ENCODE measurements around the gene ANO3.
"Not testable (repeated sequence)": the region's sequence is repeated elsewhere in the genome, so short reads cannot be mapped to it uniquely, and the experiment has no call there.

The ANO3 gene

DNA sequence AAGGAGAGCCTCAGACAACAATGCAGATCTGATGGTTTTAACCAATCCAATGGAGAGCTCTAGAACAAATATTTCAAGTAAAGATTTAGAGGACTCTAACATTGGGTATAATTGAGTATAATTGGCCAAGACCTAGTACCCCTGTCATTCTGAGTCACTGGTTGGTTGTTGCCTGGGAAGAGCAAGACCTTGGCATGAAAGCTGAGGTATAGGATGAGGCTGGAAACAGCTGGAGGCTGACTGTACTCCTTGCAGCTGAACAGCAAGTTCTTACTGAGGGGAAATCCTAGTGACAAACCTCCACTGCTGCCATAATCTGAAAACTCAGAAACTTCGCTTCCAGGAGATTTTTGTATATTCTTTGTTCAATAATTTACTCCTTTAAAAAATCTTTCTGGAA, 294.4 kb downstream of the ANO3 start:
- peak; percentile 34 for DNase-seq (ENCODE audit: low read depth)

DNA sequence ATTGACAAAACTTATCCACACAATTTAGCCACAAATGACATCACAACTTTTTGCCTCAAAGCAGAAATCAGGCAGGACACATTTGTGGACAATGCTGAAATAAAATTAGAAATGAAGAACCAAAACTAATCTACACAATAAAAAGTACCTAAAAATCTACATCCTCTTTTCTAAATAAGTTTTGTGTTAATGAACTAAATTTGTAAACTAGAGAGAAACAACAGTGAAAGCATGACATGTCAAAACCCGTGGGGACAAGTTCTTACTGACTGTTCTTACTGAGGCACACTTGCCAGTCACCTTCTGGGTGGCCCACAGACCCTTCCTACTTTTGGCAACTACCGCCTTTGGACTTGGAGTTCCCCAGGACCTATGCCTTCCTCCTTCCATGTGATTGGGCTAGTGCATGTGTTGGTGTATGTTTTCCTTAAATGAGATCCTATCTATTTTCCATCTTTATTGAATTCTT, 300.8 kb downstream of the ANO3 start:
- DNase-seq (ENCODE audit: low read depth) = no peak

DNA sequence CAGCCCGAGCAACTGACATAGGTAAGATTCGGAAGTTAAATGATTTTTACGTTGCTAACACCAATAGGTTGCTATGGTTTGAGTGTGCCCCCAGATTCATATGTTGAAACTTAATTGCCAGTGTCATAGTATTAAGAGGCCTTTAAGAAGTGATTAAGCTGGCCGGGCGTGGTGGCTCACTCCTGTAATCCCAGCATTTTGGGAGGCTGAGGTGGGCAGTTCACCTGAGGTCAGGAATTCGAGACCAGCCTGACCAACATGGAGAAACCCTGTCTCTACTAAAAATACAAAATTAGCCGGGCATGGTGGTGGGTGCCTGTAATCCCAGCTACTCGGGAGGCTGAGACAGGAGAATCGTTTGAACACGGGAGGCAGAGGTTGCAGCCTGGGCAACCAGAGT, 311.4 kb downstream of the ANO3 start:
- DNase-seq (ENCODE audit: low read depth) = not testable (repeated sequence)

DNA sequence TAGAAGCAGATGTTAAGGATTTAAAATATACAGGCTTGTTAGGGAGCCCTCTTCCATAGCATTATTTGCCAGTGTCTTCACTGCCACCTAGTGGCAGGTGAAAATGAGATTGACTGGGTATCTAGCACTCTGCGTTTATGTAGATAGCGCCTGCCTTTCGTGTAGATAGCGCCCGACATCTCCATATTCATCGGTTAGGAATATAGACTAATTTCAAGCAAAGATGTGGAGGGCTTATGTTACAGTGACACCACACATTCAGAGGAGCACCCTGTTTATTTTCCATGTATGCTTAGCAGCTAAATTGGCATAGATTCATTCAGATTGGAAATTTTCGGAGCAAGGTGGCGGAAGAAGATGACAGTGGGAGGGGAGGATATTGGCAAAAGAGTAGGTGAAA, 318.0 kb downstream of the ANO3 start:
- peak; percentile 79 for DNase-seq (ENCODE audit: low read depth)

DNA sequence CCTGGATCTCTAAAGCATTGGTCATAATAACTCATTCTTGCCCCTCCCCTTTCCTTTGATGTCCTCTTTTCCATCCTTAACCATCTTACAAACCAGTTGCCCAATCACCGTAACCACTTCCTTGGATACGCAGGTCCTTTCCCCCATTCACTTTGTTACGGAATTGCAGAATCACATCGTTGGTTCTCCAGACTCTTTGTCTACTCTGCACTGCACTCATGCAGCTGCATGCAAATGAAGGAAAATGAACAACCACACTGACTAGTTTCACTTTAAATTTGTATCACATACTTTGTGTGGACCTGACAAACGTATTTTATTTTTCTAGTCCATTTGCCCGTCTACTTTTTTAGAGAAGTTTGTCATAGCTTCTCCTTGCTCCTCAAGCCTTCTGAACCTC, 320.0 kb downstream of the ANO3 start:
- no peak for DNase-seq (ENCODE audit: low read depth)

DNA sequence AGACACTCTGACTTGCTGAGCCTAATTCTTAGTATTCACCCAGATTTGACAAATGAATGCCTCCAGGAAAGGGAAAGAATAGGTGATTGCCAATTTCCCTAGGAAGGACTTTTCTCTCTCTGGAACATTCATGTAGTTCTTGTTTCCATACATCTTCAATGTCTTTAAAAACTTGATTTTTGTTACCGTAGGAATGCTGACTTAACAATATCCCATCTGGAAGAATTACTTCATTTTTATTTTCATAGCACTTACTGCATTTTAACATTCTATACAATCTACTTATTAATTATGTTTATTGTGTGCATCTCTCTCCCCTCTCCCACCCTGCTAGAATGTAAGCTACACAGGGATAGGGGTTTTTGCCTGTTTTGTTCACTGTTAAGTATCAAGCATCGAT, 323.4 kb downstream of the ANO3 start:
- DNase-seq (ENCODE audit: low read depth) = no peak

DNA sequence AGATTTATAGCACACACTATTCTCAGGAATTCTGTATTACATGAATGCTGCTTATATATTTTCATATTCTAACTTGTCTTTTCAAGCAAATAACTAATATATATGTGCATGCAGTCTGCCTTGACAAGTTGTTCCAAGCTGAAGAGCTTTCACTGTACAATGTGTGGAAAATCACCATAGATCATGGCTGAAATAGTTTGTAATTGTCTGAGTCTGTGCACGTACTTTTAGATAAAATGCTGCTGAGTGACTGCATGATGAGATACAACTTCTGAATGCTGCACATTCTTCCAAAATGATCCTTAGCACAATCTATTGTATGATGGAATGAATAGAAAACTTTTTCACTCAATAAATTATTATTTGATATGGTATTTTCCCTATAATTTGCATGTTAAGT, 331.0 kb downstream of the ANO3 start:
- DNase-seq (ENCODE audit: low read depth) = no peak

DNA sequence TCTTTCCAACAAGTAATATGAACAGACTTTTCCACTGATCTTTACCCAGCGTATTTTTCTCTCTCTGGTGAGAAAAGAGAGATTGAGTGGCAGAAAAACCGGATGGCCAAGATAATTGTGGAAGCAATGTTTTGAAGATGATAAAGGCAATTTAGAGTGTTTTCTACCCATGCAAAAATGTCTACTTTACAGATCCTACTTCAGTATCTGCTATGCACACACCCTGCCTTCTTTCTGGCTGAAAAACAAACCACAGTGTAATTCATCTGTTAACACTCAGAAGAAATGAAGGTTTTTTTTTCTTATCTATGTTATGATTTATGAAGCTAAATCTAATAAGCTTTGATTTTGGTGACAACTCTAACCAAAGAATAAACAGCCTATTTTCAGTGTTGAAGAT, 333.1 kb downstream of the ANO3 start:
- no peak for DNase-seq (ENCODE audit: low read depth)

DNA sequence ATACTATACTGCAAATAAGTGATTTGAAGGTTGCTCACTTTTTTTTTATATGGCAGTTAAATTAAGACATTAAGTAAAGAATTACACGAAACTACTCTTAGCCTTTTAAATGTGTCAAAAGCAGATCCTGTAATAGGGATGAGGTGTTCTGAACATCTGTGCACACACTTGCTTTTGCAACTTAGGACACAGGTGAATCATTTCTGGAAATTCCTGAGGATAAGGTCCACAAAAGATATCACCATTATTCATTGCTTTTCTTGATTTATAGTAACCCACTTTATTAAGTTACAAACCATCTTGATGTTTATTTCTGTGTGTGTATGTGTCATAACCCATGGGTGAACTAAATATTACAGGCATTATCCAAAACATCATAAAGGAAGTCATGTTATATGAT, 334.0 kb downstream of the ANO3 start:
- DNase-seq (ENCODE audit: low read depth) = no peak

DNA sequence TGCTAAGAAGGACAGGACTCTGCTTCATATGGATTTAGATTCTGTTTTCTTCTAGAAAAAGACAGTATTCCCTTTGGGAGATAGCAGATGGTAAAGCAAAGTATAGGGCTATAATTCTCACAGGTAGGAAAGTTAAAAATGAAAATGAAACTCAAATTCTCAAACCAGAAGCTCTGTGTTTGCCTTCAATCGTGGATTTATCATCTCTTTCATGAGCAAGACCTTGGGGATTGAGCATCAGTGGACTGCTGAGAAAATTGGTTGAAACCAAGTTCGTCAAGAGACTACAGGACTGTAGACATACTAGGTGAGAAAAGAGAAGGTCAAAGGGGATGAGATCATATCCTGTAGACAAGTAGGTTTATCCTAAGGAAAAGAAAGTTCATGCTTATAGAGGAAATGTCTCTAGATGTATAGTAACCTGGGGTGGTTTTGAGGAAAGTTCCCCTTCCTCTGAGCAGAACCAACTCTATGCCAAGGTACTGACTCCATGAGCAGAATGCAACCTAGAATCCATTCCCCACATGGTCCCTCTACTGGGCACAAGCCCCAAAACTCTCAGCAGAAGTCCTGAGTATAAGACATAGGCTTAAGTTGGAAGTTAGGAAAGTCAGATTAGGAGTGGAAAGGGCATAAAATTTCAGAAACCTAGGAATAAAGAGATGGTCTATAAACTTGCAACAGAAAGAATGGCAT, 343.5 kb downstream of the ANO3 start:
- no peak for DNase-seq (ENCODE audit: low read depth)

DNA sequence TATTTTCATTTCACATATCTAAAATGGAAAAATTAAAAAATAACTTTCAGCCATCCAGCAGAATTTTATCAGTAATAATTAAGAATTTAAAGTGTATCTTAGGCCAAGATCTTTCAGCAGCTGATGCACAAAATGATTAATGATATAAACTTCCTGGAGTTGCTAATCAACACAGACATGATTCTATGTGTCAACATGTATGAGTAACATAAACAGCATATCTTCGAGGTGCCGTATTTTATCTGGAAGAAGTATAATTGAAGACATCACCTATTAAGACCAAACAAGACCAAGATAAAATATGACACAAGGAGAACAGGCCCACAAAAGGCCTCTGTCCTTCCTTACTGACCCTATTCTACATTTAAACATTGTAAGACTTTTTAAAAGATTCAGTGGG, 344.7 kb downstream of the ANO3 start:
- DNase-seq (ENCODE audit: low read depth) = no peak

DNA sequence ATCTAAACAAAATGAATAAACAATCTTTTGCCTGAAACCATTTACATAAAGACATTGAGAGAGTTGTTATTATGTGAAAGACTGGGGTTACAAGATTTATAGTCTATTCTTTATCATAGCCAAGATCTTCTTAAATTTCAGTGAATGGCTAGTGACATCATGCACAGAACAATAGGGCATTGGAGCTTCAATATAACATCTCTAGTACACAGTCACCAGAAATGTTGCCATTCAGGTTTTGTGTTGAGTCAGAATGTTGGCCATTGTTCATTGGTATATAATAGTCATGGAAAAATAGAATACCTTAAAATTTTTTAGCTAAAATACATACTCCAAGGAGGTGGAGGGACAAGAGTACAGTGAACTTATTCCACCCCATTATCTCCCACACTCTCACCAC, 345.6 kb downstream of the ANO3 start:
- DNase-seq (ENCODE audit: low read depth) = no peak

DNA sequence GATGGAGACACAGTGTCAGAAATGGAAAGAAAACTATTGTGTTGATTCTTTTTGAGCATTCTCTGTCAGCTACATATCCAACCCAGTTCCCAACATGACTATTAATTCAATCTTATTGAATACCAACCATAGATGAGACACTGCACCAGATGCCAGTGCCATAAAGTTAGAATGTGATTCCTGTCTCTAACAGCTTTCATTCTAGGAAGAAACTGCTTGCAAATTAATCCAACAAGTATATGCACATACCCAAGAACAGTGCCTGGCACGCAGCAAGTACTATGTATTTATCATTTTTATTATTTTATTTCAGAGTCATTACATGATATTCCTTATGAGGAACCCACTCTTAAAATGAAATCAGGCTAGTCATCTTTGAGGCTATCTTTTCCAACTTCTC, 355.4 kb downstream of the ANO3 start:
- DNase-seq (ENCODE audit: low read depth) = no peak

DNA sequence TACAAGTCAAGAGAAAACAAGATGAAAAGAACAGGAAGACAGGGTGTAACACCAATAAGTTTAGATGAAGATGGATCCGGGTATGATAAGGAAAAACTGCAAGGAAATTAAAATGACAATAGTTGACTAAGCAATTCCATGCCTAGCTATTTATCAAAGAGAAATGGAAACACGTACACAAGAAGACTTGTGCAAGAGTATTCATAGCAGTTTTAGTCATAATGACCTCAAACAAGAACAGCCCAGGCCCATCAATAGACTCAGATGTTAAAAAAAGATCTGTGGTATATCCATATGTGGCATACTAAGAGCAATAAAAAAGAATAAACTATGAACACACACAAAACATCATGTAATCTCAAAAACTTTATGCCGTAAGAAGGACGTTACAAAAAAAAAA, 356.8 kb downstream of the ANO3 start:
- DNase-seq (ENCODE audit: low read depth) = no peak

DNA sequence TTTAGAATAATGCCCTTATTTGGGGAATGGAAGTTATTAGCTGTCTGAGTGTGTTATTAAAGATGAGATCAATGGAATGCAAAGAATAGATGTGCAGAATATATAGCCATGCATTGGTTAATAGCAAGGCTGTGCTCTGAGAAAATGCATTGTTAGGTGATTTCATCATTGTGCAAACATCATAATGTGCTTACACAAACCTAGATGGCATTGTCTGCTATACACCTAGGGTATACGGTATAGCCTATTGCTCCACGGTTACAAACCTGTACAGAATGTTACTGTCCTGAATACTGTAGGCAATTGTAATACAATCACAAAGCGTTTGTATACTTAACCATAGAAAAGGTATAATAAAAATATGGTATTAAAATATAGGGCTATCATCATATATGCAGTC, 364.4 kb downstream of the ANO3 start:
- DNase-seq (ENCODE audit: low read depth) = no peak

DNA sequence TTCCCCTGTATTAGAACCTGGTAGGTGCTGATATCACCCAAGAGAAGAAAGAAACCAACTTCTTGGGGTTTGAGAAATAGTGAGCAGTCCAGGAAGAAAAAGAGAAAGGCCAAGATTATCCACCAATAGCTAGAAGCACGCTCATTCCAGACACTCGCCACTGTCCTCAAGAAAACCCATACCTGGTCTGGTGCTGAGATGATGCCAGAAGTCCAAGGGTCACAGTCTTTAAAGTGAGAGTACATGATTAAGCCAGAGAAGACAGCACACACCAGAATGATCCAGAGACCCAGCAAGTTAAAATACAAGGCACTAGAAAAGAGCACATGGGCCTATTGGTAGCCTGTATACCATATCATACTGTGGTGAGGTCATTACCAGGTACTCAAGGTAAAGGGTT, 366.3 kb downstream of the ANO3 start:
- DNase-seq (ENCODE audit: low read depth) = no peak

DNA sequence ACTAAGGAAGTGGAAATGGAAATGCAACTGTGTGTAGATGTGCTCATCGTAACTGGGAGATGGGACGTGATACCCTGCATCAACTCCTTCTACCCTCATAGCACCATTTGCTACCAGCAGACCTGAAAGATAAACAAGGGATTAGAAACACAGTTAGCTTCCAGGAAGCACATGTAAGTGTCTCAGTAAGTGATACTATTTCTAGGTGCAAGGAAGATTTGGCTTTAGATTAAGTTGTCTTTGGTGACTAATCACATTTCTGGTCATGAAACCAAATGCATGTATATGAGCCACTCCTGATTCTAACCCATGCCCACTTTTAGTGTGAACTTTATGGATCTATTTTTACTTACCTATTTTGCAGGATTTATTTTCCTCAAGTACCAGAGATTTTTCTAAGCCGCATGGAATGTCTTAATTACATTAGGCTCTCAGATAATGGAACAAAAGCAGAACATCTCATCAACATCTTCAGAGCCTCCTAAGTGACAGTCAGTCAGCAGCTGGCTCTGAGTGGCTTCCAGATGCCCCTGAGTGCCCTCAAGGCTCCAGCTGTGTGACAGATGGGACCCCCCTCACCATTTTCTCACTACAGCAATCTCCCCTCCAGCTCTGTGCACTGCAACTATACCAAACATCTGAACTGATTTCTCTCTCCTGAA, 368.8 kb downstream of the ANO3 start:
- no peak for DNase-seq (ENCODE audit: low read depth)

DNA sequence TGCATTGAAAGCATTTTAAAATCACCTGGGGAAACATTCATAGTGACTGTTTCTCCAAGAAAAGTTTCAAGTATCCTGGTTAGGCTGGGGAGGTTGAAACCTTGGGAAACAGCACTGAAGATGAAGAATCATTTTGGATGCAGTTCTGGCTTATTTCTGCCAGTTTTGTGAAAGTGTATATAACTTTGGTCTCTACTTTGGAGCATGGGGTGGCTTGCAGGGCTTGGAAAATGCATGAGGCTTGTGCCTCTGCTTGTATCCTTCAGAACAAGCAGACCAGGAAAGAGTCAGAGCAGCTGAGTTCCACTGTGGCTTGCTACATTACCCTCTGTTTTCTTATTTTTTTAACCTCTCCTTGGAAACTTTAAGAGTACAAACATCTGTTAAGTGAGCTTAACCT, 370.5 kb downstream of the ANO3 start:
- DNase-seq (ENCODE audit: low read depth) = no peak

DNA sequence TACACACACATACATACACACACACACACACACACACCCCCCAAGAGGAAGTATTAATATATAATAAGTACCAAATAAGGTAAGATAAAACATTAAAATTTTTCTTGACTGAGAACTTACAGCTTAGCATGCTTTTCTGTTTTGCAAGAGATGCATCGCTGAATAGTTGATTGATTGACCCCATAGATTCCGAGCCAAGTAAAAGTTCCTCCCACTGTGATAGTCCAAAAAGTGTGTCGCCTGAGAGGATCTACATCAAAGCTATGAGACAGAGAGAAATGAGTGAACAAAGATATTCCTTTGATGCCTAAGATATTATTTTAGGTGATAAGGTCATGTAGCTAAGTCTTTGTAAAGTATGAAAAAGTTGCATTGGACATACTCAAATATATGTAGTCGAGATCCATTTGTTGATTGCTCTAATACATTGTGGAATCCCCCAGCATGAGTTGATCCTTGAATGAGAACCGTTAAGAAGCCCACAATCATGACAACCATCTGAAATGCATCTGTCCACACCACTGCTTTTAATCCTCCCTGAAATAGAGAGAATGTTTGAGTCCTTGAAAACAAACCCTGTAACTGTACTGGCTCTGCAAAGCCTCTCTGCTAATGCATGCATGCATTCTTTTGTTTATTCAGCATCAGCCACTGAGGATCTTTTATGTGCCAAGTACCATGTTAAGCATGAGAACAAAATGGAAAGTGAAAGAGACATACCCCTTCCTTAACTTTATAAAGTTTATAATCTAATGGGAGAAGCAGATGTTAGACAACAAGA, 371.7 kb downstream of the ANO3 start:
- DNase-seq (ENCODE audit: low read depth) = no peak

DNA sequence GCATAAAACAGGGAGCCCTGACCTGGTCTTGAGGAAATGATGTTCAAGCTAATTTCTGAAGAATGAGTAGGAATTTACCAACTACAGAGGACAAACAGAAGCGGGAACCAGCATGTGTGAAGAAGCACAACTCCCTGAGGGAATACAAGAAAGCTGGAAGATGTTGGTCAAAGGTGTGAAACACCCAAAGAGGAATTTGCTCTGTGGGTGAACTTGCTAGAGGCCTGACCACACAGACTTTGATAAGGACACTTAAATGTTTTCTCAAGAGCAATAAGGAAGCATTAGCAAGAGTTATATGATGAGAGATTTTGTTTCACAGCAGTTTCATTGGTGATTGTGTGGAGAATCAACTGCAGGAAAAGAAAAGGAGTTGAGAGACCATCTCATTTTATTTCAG, 372.3 kb downstream of the ANO3 start:
- peak; percentile 41 for DNase-seq (ENCODE audit: low read depth)

DNA sequence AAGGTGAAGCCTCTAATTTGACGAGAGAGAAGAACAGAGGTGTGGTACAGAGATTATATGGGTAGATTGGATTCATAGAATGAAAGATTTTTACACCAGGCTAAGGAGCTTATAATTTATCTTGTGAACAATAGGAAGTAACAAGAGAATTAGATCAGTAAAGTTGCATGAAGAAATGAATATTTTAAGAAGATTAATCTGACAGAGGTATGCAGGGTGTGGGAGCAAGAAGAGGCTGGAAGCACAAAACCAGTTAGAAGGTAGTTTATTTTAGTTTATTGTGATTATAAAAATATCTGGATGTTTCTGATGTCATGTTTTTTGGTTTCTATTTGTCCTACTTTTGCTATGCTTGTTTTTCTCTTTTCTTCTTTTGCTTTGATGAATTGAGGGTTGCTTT, 374.3 kb downstream of the ANO3 start:
- DNase-seq (ENCODE audit: low read depth) = no peak

DNA sequence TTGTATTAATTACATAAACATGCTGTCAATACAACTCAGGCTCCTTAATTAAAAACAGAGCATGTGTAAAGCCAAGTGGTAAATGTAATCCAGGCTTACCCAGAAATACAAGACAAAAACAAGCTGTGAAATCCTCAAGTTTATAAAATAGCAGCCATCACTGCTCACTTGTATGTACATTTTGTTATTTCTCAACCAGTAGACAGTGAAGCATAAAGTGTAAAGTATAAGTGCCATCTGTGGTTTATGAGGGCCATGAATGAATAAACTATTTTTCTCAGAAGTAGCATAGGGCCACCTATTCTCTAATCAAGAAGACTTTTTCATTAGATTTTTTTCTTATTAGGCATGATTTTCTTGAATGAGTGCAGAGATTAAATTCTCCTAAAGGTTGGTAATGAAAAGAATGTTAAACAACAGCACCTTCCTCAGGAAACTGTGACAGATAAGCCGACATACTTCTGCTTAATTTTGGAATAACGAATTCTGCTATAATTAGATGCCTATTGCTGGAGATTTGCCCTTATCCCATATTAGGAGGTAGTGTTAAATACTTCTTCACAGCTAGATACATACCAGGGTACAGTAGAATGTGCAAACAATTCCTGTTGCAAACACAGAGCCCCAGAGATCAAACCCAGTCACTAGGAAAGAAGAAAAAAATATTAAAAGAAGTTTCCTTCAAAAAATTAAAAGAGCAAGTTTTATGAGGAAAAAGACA, 377.0 kb downstream of the ANO3 start:
- no peak for DNase-seq (ENCODE audit: low read depth)

DNA sequence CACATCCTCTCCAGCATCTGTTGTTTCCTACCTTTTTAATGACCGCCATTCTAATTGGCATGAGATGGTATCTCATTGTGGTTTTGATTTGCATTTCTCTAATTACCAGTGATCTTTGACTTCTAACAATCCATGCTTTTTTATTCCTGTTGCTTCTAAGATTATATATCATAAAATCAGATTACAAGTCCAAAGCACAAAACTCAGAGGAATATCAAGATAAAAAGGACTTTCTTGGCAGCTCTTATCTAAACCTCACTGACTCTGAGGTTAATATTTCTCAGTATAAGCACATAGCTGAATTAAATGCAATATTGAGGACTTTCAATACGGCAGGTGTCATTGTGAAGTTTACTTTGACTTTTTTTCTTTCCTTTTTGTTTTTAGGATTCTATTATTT, 378.6 kb downstream of the ANO3 start:
- no peak for DNase-seq (ENCODE audit: low read depth)
